ENCODE data around the gene RINT1. TPM values are rescaled to one million over a fixed set of nuclear protein-coding genes. Genes with fewer than 3 reads are reported as not detected.
A peak's percentile ranks its signal among the peaks of the same experiment; 100 is the strongest.
"Not testable (repeated sequence)": the region's sequence is repeated elsewhere in the genome, so short reads cannot be mapped to it uniquely, and the experiment has no call there.

Gene RINT1
- total RNA-seq, result 10 to 100 TPM; 22.0 to 25.5 TPM

DNA sequence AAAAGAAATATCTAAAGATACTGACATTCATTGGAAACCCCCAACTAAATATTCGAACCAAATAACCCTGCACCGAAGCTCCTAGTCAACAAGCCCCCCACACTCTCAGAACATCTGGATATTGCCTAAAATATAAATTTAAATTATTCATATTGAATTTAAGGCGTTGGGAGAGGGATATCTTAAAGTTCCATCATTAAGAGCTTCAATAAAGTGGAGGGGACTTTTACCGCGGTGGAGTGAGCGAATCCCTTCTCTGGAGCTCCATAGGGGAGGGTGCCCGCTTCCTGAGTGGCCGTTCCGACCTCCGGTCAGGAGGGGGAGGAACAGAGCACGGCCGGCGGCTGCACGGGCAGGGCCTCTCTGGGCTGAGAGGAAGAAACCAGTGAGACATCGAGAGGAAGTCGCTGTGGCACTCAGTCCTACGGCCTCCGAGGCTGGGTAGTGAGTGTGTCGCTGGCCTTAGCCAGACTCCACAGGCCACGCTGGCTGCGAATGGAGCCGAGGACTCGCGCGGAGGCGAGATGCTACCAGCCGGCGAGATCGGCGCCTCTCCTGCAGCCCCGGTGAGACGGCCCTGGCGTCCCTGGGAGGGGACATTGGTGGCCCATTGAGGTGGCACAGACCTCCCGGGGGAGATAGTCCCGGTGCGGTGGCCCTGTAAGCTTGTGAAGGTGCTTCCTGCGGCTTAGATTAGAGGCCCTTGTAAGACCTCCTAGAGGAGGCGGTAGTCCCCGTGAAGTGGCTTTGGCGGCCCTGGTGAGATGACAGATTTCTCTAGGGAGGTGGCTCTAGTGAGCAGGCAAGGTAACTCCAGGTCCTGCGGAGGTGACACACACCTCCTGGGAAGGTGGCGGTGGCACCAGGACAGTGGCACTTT lies at the start of gene RINT1:
Gene RINT1 (plus strand): TSS at position 410 of the 880 bp plus-strand sequence. CDS start 115 bp downstream, at position 525.
- peak within 1 kb of the TSS; percentile 91 for H3K27ac Mint-ChIP-seq
- DNase-seq, result peak; percentile 88
- H3K27me3 Mint-ChIP-seq, result no peaks in the 10 kb centered on the region
- peaks cover 6% of the 10 kb centered on the region for H3K36me3 Mint-ChIP-seq
- POLR2A ChIA-PET, result interaction anchor here (0.5 to 2.0 kb wide), 23 partner anchors 9 to 591 kb away, joined by 3 to 10 read pairs (median 4); partner anchors contain the start of genes PUS7 and SRPK2
- peaks cover 19% of the 10 kb centered on the region for H3K4me1 Mint-ChIP-seq
- no peaks in the 10 kb centered on the region for H3K9me3 Mint-ChIP-seq
- peak; percentile 96 for ATAC-seq (ENCODE audit: low read depth)
- H3K4me3 Mint-ChIP-seq, result peak within 1 kb of the TSS; percentile 90

DNA sequence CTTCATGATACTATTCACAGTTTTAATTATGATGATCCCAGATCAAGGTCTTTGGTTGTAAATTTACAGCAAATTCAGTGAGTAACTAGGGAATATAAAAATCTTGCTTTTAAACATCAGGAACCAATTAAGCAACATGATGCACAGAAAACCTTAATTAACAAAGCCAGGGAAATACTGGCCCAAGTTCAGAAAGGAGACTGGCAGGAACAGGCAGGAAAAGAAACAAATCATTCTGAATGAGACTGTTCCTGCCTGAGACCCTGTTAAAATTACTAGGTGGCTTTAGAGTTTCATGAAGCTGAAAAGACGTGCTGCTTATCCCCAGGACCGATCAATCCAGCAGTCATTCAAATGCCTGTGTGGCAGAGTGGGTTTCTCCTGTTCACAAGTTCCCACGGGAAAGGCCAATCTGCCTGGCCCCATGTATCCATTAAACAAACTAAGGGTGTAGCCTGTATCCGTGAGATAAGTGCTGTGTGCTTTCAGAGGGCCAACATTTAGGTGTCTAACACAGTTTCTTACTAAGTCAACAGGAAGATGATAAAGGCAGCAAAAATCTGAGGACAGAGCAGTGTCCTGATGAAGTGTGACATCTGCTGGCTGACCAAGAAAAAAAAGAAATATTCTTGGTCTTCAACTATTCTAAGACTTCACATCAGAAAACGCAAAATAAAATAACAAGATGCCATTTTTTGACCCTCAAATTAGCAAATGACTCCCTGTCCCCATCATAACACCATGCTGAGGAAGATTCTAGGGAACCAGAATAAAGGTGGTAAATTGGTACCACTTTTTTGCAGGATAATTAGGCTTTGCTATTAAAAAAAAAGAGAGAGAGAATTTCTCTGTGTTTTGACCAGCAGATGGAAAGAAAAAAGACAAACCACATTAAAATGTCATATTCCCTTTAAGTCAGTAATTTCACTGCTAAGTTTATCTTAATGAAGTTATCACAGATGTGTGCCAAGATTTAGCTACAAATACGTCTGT lies 44.1 kb upstream of the RINT1 start:
- ATAC-seq (ENCODE audit: low read depth) (no peak), DNase-seq (no peak)
- no peak overlapping the region for H3K4me3 Mint-ChIP-seq
- no peaks in the 10 kb centered on the region for H3K9me3 Mint-ChIP-seq
- H3K27me3 Mint-ChIP-seq, result no peaks in the 10 kb centered on the region
- H3K4me1 Mint-ChIP-seq, result peaks cover 3% of the 10 kb centered on the region
- H3K27ac Mint-ChIP-seq, result no peak overlapping the region
- POLR2A ChIA-PET, result no interaction called here
- H3K36me3 Mint-ChIP-seq, result peaks cover 3% of the 10 kb centered on the region

DNA sequence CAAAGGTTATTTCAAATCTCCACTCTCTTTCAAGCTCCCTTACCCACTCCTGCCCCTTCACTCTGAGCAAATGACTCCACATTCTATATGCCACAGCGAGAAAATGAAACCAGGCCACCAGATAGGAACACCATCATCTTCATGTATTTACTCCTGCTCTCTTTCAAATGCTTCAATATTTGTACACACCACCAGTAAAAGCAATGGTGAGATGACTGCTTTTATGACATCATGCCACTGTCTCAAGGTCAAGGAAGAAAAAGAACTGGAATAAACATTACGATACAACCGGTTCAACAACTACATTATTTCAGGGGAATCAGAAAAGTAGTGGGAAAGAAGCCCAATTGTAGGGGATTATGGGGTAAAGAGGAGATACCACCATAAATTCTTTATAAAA lies 42.6 kb upstream of the RINT1 start:
- Mint-ChIP-seq H3K4me1 (peaks cover 3% of the 10 kb centered on the region), H3K36me3 (peaks cover 3% of the 10 kb centered on the region), H3K9me3 (no peaks in the 10 kb centered on the region), H3K4me3 (no peak overlapping the region), H3K27me3 (no peaks in the 10 kb centered on the region), H3K27ac (no peak overlapping the region)
- DNase-seq, result no peak
- POLR2A ChIA-PET, result interaction anchor here (0.7 kb wide), 1 partner anchor 7 kb away, joined by 7 read pairs; no protein-coding TSS in a partner anchor
- ATAC-seq (ENCODE audit: low read depth), result no peak

DNA sequence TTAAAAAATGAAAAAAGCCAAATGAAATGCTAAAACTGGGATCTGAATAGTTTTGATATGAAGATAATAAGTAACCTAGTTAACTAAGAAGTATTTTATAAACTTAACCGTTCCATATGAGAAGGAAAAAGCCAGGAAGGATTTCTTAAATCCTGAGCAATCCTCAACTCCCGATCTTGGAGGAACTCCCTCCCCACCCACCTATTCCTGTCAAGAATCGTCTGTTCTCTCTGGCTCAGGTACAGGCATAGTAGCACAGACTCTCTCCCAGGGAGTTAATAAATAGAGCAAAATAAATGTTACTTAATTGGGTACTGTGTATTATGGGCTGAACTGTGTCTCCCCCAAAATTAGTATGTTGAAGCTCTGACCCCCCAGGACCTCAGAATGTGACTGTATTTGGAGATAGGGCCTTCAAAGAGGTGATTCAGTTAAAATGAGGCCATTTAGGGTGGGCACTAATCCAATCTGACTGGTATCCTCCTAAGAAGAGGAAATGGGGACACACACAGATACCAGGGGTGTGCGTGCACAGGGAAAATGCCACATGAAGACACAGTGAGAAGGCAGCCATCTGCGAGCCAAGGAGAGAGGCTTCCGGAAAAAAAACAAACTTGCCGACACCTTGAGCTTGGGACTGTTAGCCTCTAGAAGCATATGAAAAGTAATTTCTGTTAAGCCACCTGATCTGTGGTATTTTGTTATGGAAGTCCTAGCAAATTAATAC lies 38.6 kb upstream of the RINT1 start:
- Mint-ChIP-seq H3K4me1 (peaks cover 3% of the 10 kb centered on the region), H3K27me3 (no peaks in the 10 kb centered on the region), H3K4me3 (no peak overlapping the region), H3K36me3 (no peaks in the 10 kb centered on the region), H3K9me3 (no peaks in the 10 kb centered on the region), H3K27ac (no peak overlapping the region)
- ATAC-seq (ENCODE audit: low read depth), result no peak
- DNase-seq, result no peak
- POLR2A ChIA-PET, result no interaction called here

DNA sequence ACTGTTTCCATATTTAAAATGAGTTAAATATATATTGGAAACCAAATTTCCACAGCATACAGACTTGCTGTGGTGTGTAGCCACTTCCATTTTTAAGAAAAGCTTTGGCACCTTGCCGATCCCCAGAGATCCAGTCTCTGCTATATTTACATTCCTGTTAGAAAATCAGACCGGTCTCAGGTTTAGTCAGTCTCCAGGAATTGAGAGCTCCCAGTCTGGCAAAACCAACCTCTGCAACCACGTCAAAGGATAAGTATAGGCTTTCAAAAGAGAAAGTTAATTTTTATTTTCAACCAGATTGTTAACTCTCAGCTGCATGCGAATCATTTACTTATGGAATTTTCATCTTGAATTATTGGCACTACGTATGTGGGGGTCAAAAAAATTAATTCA lies 38.1 kb upstream of the RINT1 start:
- H3K36me3 Mint-ChIP-seq, result peaks cover 2% of the 10 kb centered on the region
- ATAC-seq (ENCODE audit: low read depth) (no peak), DNase-seq (no peak)
- H3K4me3 Mint-ChIP-seq, result no peak overlapping the region
- POLR2A ChIA-PET, result no interaction called here
- no peaks in the 10 kb centered on the region for H3K27me3 Mint-ChIP-seq
- H3K9me3 Mint-ChIP-seq, result no peaks in the 10 kb centered on the region
- H3K4me1 Mint-ChIP-seq, result peaks cover 3% of the 10 kb centered on the region
- H3K27ac Mint-ChIP-seq, result no peak overlapping the region

DNA sequence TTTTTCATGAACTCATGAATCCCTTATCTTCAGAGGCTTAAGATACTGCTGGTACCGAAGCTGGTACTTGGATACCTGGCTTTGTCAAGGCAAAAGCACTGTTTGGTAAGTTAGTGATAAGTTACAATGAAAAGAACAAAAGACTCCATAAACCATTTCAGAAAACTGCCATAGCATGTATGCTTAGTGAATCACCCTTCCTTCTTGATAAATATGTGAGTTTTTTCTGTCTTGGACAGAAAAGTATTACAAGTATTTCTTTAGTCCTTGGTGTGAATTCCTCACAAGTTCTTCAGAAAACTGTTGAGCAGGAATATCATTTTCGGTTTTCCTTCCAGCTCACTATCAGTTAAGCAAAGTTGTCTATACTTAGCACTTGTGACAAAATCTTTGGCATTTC lies 35.5 kb upstream of the RINT1 start:
- POLR2A ChIA-PET, result interaction anchor here (0.6 to 0.7 kb wide), 2 partner anchors 7 to 36 kb away, joined by 4 to 7 read pairs; no protein-coding TSS in a partner anchor
- Mint-ChIP-seq H3K4me1 (no peaks in the 10 kb centered on the region), H3K27ac (no peak overlapping the region), H3K9me3 (no peaks in the 10 kb centered on the region), H3K27me3 (no peaks in the 10 kb centered on the region), H3K36me3 (peaks cover 5% of the 10 kb centered on the region), H3K4me3 (no peak overlapping the region)
- ATAC-seq (ENCODE audit: low read depth) (no peak), DNase-seq (no peak)

DNA sequence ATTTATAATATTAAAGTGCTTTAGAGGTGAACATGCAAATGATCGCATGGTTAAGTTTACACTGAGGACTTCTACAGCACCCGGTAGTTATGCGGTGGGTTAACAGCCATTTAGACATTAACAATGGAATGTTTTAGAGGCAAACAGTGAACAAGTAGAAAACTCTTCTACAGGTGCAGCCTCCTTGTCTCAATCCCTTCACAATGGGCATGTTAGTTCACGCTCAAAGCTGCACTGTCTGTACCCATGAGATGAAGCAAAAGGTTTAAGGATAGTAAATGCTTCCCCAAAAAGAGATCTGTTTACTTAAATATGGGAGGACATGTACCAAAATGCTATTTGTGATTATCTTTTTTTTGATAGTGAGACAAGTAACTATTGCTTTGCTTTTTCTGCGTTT lies 35.0 kb upstream of the RINT1 start:
- Mint-ChIP-seq H3K9me3 (no peaks in the 10 kb centered on the region), H3K27me3 (no peaks in the 10 kb centered on the region), H3K36me3 (peaks cover 6% of the 10 kb centered on the region), H3K27ac (no peak overlapping the region), H3K4me3 (no peak overlapping the region), H3K4me1 (no peaks in the 10 kb centered on the region)
- ATAC-seq (ENCODE audit: low read depth) (no peak), DNase-seq (no peak)
- POLR2A ChIA-PET, result interaction anchor here (0.6 kb wide), 1 partner anchor 8 kb away, joined by 7 read pairs; no protein-coding TSS in a partner anchor

DNA sequence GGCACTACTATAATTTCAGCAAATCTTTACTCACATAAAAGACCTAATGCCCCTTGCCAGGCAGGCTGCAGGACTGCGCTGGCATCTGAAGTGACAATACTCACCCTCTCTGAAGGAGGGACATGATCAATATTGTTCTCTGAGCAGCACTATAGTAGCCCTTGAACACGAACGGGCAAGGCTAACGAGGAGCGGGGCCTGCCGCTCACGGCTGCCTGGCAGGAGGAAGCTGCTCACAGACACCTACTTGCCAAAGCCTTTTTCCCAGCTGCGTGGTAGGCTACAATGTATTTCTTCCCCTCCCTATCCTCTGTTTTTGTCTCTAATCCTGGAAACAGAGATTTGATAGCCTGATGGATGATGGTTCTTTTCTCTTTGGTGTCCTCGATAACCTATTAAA lies 29.8 kb upstream of the RINT1 start:
- H3K27me3 Mint-ChIP-seq, result no peaks in the 10 kb centered on the region
- no peaks in the 10 kb centered on the region for H3K4me1 Mint-ChIP-seq
- POLR2A ChIA-PET, result no interaction called here
- no peak overlapping the region for H3K27ac Mint-ChIP-seq
- no peak for ATAC-seq (ENCODE audit: low read depth)
- peaks cover 13% of the 10 kb centered on the region for H3K36me3 Mint-ChIP-seq
- DNase-seq, result no peak
- H3K9me3 Mint-ChIP-seq, result no peaks in the 10 kb centered on the region
- no peak overlapping the region for H3K4me3 Mint-ChIP-seq

DNA sequence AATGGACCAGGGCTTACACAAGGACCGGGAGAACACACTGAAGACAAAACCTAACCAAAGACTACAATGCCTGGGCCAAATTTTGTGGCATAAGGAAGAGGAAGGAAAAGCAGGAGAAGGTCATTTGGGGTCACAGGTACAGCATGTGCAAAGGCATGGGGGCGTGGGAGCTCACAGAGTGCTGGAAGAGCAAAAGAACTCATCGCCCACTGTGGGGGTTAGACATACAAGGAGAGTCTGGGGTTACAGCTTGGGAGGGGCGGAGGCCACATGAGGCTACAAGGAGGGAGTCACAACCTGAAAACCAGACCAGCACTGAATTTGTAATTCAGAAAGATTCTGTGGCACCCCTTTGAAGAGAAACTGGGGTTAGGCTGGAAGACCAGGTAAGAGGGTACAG lies 19.6 kb upstream of the RINT1 start:
- Mint-ChIP-seq H3K4me1 (peaks cover 16% of the 10 kb centered on the region), H3K36me3 (peaks cover 6% of the 10 kb centered on the region), H3K27ac (peak overlapping the region; percentile 75), H3K27me3 (no peaks in the 10 kb centered on the region), H3K4me3 (no peak overlapping the region), H3K9me3 (no peaks in the 10 kb centered on the region)
- POLR2A ChIA-PET, result no interaction called here
- no peak for ATAC-seq (ENCODE audit: low read depth)
- no peak for DNase-seq

DNA sequence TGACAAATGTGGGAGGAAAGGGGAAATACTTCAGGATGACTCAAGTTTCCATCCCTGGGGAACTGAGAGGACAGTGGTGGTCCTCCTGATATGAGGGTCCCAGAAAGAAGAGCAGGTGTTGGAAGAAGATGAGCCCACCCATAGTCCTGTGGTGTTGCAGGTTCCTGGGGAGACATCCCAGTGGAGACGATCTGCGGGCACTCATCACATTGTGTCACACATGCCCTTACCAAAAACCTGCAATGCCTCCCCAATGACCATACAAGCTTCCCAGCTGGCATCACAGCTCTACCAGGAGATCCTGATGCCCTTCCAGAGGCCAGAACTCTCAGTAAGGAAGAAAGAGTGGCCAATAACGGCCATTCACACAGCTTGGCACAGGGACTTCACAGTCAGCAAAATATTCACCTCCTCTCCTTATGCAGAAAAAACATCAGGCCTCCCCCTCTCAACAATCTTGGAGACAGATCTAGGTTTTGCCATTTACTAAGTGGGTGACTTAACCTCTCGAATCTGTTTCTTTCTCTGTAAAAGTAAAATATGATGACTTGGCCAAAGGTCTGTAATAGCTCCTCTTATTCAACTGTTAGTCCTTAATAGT lies 19.0 kb upstream of the RINT1 start:
- Mint-ChIP-seq H3K27me3 (no peaks in the 10 kb centered on the region), H3K9me3 (no peaks in the 10 kb centered on the region), H3K4me1 (peaks cover 16% of the 10 kb centered on the region), H3K27ac (peak overlapping the region; percentile 75), H3K4me3 (no peak overlapping the region), H3K36me3 (peaks cover 6% of the 10 kb centered on the region)
- POLR2A ChIA-PET, result no interaction called here
- DNase-seq (no peak), ATAC-seq (ENCODE audit: low read depth) (no peak)

DNA sequence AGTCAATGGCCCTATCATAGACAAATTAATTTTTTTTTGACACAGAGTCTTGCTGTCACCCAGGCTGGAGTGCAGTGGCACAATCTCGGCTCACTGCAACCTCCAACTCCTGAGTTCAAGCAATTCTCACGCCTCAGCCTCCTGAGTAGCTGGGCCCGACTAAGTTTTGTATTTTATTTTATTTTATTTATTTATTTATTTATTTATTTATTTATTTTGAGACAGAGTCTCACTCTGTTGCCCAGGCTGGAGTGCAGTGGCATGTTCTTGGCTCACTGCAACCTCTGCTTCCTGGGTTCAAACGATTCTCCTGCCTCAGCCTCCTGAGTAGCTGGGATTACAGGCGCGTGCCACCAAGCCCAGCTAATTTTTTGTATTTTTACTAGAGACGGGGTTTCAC lies 16.4 kb upstream of the RINT1 start:
- H3K4me3 Mint-ChIP-seq; ATAC-seq (ENCODE audit: low read depth); DNase-seq; H3K27me3 Mint-ChIP-seq; H3K9me3 Mint-ChIP-seq; H3K27ac Mint-ChIP-seq; H3K36me3 Mint-ChIP-seq: not testable (repeated sequence)
- POLR2A ChIA-PET, result interaction anchor here (0.6 kb wide), 1 partner anchor 547 kb away, joined by 3 read pairs; no protein-coding TSS in a partner anchor
- peaks cover 21% of the 10 kb centered on the region for H3K4me1 Mint-ChIP-seq

DNA sequence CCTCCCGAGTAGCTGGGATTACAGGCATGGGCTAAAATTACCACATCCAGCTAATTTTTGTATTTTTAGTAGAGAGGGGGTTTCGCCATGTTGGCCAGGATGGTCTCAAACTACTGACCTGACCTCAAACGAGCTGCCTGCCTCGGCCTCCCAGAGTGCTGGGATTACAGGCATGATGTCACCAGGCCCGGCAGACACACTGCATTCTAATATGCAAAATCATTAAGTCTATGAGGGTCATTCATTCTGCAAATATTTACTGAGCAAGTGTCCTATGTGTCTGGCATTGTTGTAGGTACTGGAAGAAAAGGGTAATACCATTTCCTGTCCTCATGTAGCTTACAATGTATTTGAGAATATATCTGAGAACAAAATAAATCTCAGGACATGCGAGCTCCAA lies 12.6 kb upstream of the RINT1 start:
- no peaks in the 10 kb centered on the region for H3K9me3 Mint-ChIP-seq
- H3K36me3 Mint-ChIP-seq, result peaks cover 8% of the 10 kb centered on the region
- H3K27ac Mint-ChIP-seq, result no peak overlapping the region
- no peak for ATAC-seq (ENCODE audit: low read depth)
- H3K4me1 Mint-ChIP-seq, result peaks cover 17% of the 10 kb centered on the region
- H3K4me3 Mint-ChIP-seq, result no peak overlapping the region
- DNase-seq, result no peak
- H3K27me3 Mint-ChIP-seq, result no peaks in the 10 kb centered on the region
- POLR2A ChIA-PET, result interaction anchor here (1.0 kb wide), 1 partner anchor 12 kb away, joined by 4 read pairs; the partner anchor contains the start of gene RINT1

Data from activated naive CD8-positive, alpha-beta T cell treated with anti-CD3 and anti-CD28 coated beads, Interleukin-2, amount 10 ng/mL, durations not matched to agents 7 days and 5 days (primary cell).